Heart left ventricle (tissue), 16 donors: Measurements from ENCODE around the gene BTBD2. TPM values are rescaled to one million over a fixed set of nuclear protein-coding genes. Genes with fewer than 3 reads are reported as not detected.

Source experiments
- ATAC-seq, 4 donors: fragments of 200-7000 bp; cut with Tn5 transposase; one replicate each; pipeline ENCODE4 v1.9.1; 2020 to 2022; ENCODE audit warnings: moderate library complexity in 4 of 4, mild to moderate bottlenecking in 3 of 4, moderate number of reproducible peaks in 1 of 4
- DNase-seq, 5 donors: peaks; one replicate each; pipeline ENCODE4 v3.0.0-alpha.2; 2020
- H3K27ac ChIP-seq, 12 donors: fragments of 200-600 bp; sonication (generic) in 4 of 12; one replicate each; pipeline versions ENCODE4 v1.5.0 to v1.8.0; 2016 to 2022; ENCODE audit warnings: mild to moderate bottlenecking in 2 of 12
- H3K27me3 ChIP-seq, 9 donors: fragments of 200-600 bp; sonication (generic) in 2 of 9; one replicate each; pipeline versions ENCODE4 v1.5.1 to v1.8.0; 2016 to 2022; ENCODE audit warnings: mild to moderate bottlenecking in 3 of 9
- H3K36me3 ChIP-seq, 9 donors: fragments of 200-600 bp; sonication (generic) in 2 of 9; one replicate each; pipeline versions ENCODE4 v1.5.0 to v1.8.0; 2018 to 2022; ENCODE audit warnings: mild to moderate bottlenecking in 2 of 9
- H3K4me1 ChIP-seq, 12 donors: fragments of 200-600 bp; sonication (generic) in 4 of 12; one replicate each; pipeline versions ENCODE4 v1.5.0 to v1.8.0; 2016 to 2022; ENCODE audit warnings: mild to moderate bottlenecking in 3 of 12
- H3K4me3 ChIP-seq, 12 donors: fragments of 200-600 bp; sonication (generic) in 4 of 12; one replicate each; pipeline versions ENCODE4 v1.5.0 to v1.8.0; 2017 to 2022; ENCODE audit warnings: mild to moderate bottlenecking in 9 of 12, moderate library complexity in 4 of 12
- H3K9me3 ChIP-seq, 12 donors: fragments of 200-600 bp; sonication (generic) in 4 of 12; one replicate each; pipeline versions ENCODE4 v1.5.0 to v1.8.0; 2016 to 2022; ENCODE audit warnings: mild to moderate bottlenecking in 1 of 12
- POLR2A ChIP-seq, 2 donors: fragments of 450-650 bp; IDR thresholded peaks; one replicate each; pipeline ENCODE4 v1.6.1; 2017; ENCODE audit warnings: antibody characterized with exemption in 2 of 2, mild to moderate bottlenecking in 2 of 2, moderate library complexity in 2 of 2
- WGBS, 4 donors: extraction: QIAGEN DNeasy Blood & Tissue Kit in 2 of 4; methylation state at CpG; one replicate each; pipeline versions ENCODE4 v1.1.5 to v1.1.7; 2013 to 2018; 5-methylcytosine and 5-hydroxymethylcytosine counted together
- intact Hi-C, 10 donors: fragments of 100-400 bp; cut with DNase I; formaldehyde crosslinking; loops; one replicate each; pipeline versions ENCODE4 v1.11.1 to v1.14.2; 2022
- polyA plus RNA-seq, 2 donors: library from polyadenylated mRNA; stranded (reverse); fragments of 200-250 nt; gene quantifications; one replicate each; pipeline ENCODE4 v1.2.3, GENCODE V29; 2013
- total RNA-seq, 9 donors: library from RNA; depleted of rRNA in 2 of 9; stranded (reverse); fragments of >200 nt in 2 of 9; fragmentation: NEBNext Ultra II Directional in 3 of 9; extraction: Animal tissue kit (Norgen Biotek cat#: 25700) in 3 of 9; gene quantifications; one replicate each; pipeline versions ENCODE4 v1.1.0 to v1.2.4, GENCODE V29; 2016 to 2023
- TF ChIP-seq, protein P1 (sequence below), 12 donors: fragments of 200-600 bp; sonication (generic) in 4 of 12; IDR thresholded peaks; one replicate each; pipeline versions ENCODE4 v1.5.0 to v1.8.0; 2018 to 2022; ENCODE audit warnings: antibody characterized with exemption in 12 of 12, mild to moderate bottlenecking in 5 of 12
- donor health status: ischemic (EF 13 %, LVEDD 7.1; RV severe dilation, severe dysfunction).
- donor health status: healthy with polysubstance abuse.
- donor health status: DM: no; HTN: yes; CAD: no.
- donor health status: DM: no; HTN: no; CAD: no.
- donor health status: ischemic (EF 25% LVEDD 6.9; RV normal size, moderate dysfunction).
- donor health status: ischemic (EF 25% LVEDD 5.7; RV mildly dilated, moderate dysfunction).
- donor health status: healthy.
- donor health status: DM: yes; HTN: yes; CAD: no.
- donor health status: ischemic (EF 35%, LVEDD 5.7; RV mildly dilated, moderate dysfunction).
- donor health status: nonischemic (EF 11% LVEDD 7.7; RV severe dilation, severe dysfunction).
- donor health status: DM: yes; HTN: yes; CAD: no.
- donor health status: PGD.
- donor health status: ischemic (EF 29% LVEDD 5.4; RV normal size, mild dysfunction).
- donor health status: nonischemic (EF 23%, LVEDD 6.1; RV moderate dilation, normal function).

Gene BTBD2
- total and polyA plus RNA-seq, 11 donors, result 39.4 to 81.8 (median 51.8) TPM

DNA sequence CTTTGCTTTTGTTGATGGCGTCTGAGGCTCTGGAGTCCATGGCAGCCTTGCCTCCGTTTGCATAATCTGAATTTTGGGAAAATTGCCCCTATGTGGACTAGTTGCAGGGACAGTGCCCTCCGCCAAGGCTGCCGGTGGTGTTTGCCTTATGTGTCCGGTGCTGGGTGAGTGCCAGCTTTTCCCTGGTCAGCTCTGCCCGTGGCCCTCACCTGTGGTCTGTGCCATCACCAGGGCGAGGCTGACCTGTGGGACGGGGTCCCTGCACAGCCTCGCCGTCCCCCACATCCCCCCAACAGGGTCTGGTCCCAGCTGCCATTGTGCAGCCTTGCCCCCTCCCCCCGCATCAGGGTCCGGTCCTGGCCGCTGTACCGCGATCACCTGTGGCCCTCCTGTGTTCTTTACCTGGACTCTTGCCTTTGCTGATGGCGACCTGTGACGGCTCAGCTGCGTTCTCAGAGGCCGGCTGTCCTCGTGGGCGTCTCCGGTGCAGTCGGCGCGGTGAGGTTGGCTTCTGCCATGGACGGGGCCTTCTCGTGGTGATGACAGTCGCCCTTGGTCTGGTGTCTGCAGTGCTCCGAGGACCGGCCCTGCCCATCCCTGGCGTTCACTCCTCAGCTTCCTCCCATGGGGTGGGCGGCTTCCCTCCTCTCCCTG lies 61.9 kb downstream of the BTBD2 start:
- peaks cover 0 to 37% (median 0%) of the 10 kb centered on the region in 9 donors for H3K36me3 ChIP-seq
- ATAC-seq (no peak), DNase-seq (no peak)
- no peaks in the 10 kb centered on the region for H3K27me3 ChIP-seq
- TF ChIP-seq, protein P1, sequence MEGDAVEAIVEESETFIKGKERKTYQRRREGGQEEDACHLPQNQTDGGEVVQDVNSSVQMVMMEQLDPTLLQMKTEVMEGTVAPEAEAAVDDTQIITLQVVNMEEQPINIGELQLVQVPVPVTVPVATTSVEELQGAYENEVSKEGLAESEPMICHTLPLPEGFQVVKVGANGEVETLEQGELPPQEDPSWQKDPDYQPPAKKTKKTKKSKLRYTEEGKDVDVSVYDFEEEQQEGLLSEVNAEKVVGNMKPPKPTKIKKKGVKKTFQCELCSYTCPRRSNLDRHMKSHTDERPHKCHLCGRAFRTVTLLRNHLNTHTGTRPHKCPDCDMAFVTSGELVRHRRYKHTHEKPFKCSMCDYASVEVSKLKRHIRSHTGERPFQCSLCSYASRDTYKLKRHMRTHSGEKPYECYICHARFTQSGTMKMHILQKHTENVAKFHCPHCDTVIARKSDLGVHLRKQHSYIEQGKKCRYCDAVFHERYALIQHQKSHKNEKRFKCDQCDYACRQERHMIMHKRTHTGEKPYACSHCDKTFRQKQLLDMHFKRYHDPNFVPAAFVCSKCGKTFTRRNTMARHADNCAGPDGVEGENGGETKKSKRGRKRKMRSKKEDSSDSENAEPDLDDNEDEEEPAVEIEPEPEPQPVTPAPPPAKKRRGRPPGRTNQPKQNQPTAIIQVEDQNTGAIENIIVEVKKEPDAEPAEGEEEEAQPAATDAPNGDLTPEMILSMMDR (IDR thresholded peaks at IDR 0.05), result no peak
- no peak for TF ChIP-seq POLR2A (IDR thresholded peaks at IDR 0.05)
- H3K4me1 ChIP-seq, result peaks cover 0 to 11% (median 0%) of the 10 kb centered on the region in 12 donors
- 88 to 93% (median 90%) methylated on average over 26 to 32 of the region's 32 CpGs for WGBS, 4 donors
- intact Hi-C loops, result no loop called here
- H3K4me3 ChIP-seq, result no peak overlapping the region
- no peaks in the 10 kb centered on the region for H3K9me3 ChIP-seq
- no peak overlapping the region for H3K27ac ChIP-seq

DNA sequence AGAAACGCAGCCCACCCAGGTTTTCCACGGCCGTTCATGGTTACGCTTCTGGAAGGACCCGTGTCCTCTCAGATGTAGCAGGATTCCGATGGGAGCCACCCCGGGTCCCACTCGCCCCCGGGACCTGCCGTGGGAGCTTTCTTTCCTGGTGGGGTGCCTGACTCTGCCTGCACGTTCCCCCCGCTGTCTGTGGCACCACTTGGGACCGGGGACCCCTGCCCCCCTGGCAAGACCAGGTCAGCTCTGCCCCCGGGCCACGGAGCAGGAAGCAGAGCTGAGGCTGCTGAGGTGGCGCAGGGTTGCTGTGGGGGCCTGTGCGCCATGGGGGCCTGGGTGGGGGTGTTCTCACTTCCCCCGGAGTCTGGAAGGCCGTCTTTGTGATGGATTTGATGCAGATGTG lies 62.5 kb downstream of the BTBD2 start:
- H3K4me3 ChIP-seq, result no peak overlapping the region

DNA sequence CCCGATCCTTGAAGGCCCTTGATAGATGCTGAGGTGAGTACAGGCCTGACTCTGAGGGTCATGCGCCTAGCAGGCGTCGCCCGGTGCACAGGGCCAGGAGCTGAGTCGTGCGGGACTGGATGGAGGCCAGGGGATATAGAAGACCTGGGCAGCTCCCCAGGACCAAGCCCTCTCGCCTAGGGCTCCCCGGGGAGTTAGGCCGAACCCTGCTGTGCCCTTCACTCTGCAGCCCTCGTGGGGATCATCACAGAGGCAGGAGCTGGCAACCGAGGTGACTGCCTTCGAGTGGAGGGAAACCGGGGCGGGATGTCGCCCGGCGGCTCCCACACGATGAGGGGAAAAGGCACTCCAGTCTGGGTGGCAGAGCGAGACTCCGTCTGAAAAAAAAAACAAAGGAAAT lies 62.9 kb downstream of the BTBD2 start:
- Histone ChIP-seq H3K27me3 (no peaks in the 10 kb centered on the region), H3K4me1 (peaks cover 0 to 11% (median 0%) of the 10 kb centered on the region in 12 donors), H3K4me3 (no peak overlapping the region), H3K9me3 (no peaks in the 10 kb centered on the region), H3K36me3 (peaks cover 0 to 37% (median 0%) of the 10 kb centered on the region in 9 donors), H3K27ac (no peak overlapping the region)
- DNase-seq, result no peak
- 80 to 89% (median 83%) methylated on average over 21 of the region's 21 CpGs for WGBS, 4 donors
- TF ChIP-seq, protein P1 (IDR thresholded peaks at IDR 0.05), result no peak
- no peak for TF ChIP-seq POLR2A (IDR thresholded peaks at IDR 0.05)
- ATAC-seq, result no peak
- intact Hi-C loops, result no loop called here

More for the DNA sequence above, 62.5 kb downstream of the BTBD2 start:
- DNase-seq, result no peak
- no peak overlapping the region for H3K27ac ChIP-seq
- H3K27me3 ChIP-seq, result no peaks in the 10 kb centered on the region
- 87 to 91% (median 90%) methylated on average over 10 to 19 of the region's 19 CpGs for WGBS, 4 donors
- no peak for ATAC-seq
- peaks cover 0 to 11% (median 0%) of the 10 kb centered on the region in 12 donors for H3K4me1 ChIP-seq
- peaks cover 0 to 37% (median 0%) of the 10 kb centered on the region in 9 donors for H3K36me3 ChIP-seq
- H3K9me3 ChIP-seq, result no peaks in the 10 kb centered on the region
- intact Hi-C loops, result no loop called here
- TF ChIP-seq, protein P1 (IDR thresholded peaks at IDR 0.05), result no peak
- TF ChIP-seq POLR2A (IDR thresholded peaks at IDR 0.05), result no peak

DNA sequence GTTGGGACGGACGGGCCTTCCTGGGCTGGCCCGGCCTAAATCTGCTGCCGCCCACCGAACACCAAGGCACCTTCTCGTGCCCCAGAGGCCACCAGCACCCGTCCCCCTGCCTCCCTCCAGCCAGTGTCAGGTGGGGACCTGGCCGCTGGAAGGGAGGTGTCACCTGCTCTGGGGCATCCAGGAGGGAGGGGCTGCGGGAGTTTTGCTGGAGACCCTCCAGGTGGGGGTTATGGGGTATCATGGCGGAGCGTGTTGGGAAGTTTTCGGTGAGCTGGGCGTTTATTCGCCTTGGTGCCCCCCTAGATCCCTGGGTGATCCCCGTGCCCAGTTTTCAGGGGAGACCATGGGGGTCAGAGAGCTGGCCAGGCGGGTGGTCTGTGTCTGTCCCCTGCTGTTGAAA lies 64.9 kb downstream of the BTBD2 start:
- DNase-seq (no peak), ATAC-seq (no peak)
- 96 to 98% (median 97%) methylated on average over 16 of the region's 16 CpGs for WGBS, 4 donors
- intact Hi-C loops, result no loop called here
- Histone ChIP-seq H3K4me3 (no peak overlapping the region), H3K9me3 (no peaks in the 10 kb centered on the region), H3K27ac (no peak overlapping the region), H3K4me1 (peaks cover 0 to 20% (median 0%) of the 10 kb centered on the region in 12 donors), H3K36me3 (peaks cover 0 to 37% (median 0%) of the 10 kb centered on the region in 9 donors), H3K27me3 (no peaks in the 10 kb centered on the region)
- TF ChIP-seq POLR2A (IDR thresholded peaks at IDR 0.05), result no peak
- TF ChIP-seq, protein P1 (IDR thresholded peaks at IDR 0.05), result no peak
